Endothelial cell of umbilical vein (primary cell): ENCODE results near the gene NR5A2. TPM values are rescaled to one million over a fixed set of nuclear protein-coding genes. Genes with fewer than 3 reads are reported as not detected.
A peak's percentile ranks its signal among the peaks of the same experiment; 100 is the strongest.

Experiments used
- BruUV-seq: library from RNA; stranded (reverse); fragments of 400-500 nt; replicated peaks from 2 replicates; lab custom pipeline; 2021; lab: Mats Ljungman, UMichigan
- CTCF ChIA-PET: fragments of 300-600, 350-600 bp; sonication (Branson Sonifier 250); formaldehyde crosslinking; loops from one replicate; lab custom pipeline; 2021; ENCODE audit warnings: antibody characterized with exemption, inconsistent platforms; lab: Charles Lee
- POLR2A ChIA-PET: fragments of 300-600, 350-600 bp; sonication (Branson Sonifier 250); formaldehyde crosslinking; loops from one replicate; lab custom pipeline; 2021; ENCODE audit warnings: antibody characterized with exemption, inconsistent platforms; lab: Charles Lee
- DNase-seq: peaks from one replicate; pipeline ENCODE4 v3.0.0-alpha.2; 2011; ENCODE audit warnings: low read depth, low spot score
- FAIRE-seq: peaks from 2 replicates; lab custom pipeline; 2011; peaks lifted over from hg19 to GRCh38; lab: Jason Lieb, UNC
- H2AFZ ChIP-seq: 2 replicates; pipeline ENCODE4 v1.6.0; 2012; ENCODE audit warnings: low read depth, low read length, control low read depth, inconsistent platforms
- H3K27ac ChIP-seq: 2 replicates; pipeline ENCODE4 v1.5.1; 2011; ENCODE audit warnings: low read depth, mild to moderate bottlenecking, control low read depth, low read length, moderate library complexity; ENCODE audit not compliant: insufficient read depth
- H3K27me3 ChIP-seq, 2 experiments: 2 replicates each; pipeline versions ENCODE4 v1.6.0 to v1.6.1; 2011; ENCODE audit warnings: low read length in 2 of 2, mixed read lengths in 1 of 2; ENCODE audit not compliant: control insufficient read depth in 2 of 2, insufficient read depth in 2 of 2
- H3K36me3 ChIP-seq, 2 experiments: 2 replicates in 1 of 2; 3 replicates in 1 of 2; pipeline ENCODE4 v1.5.1; 2011; ENCODE audit warnings: low read length in 2 of 2, mild to moderate bottlenecking in 1 of 2, moderate library complexity in 1 of 2; ENCODE audit not compliant: control insufficient read depth in 2 of 2, insufficient read depth in 2 of 2; ENCODE audit errors: extremely low read depth in 1 of 2
- H3K4me1 ChIP-seq: 3 replicates; pipeline ENCODE4 v1.5.1; 2011; ENCODE audit warnings: mild to moderate bottlenecking, low read length; ENCODE audit not compliant: control insufficient read depth, insufficient read depth; ENCODE audit errors: extremely low read depth
- H3K4me2 ChIP-seq: 2 replicates; pipeline ENCODE4 v1.6.1; 2011; ENCODE audit warnings: low read length, control low read depth, mixed read lengths; ENCODE audit not compliant: insufficient read depth
- H3K4me3 ChIP-seq, 3 experiments: fragments of 200-600 bp in 1 of 3; sonication (generic), shearing (Covaris generic) in 1 of 3; replicated peaks in 1 of 3; 2 replicates each; pipeline ENCODE4 v1.5.1; 2011 to 2016; ENCODE audit warnings: control low read depth in 3 of 3, low read length in 3 of 3, mild to moderate bottlenecking in 2 of 3, inconsistent platforms in 1 of 3, low read depth in 1 of 3, moderate library complexity in 1 of 3; ENCODE audit not compliant: insufficient read depth in 1 of 3
- H3K79me2 ChIP-seq: 2 replicates; pipeline ENCODE4 v1.6.0; 2012; ENCODE audit warnings: low read length, inconsistent platforms; ENCODE audit not compliant: control insufficient read depth, insufficient read depth
- H3K9ac ChIP-seq: replicated peaks from 2 replicates; pipeline ENCODE3; 2011; ENCODE audit warnings: low read length, control low read depth; ENCODE audit not compliant: insufficient read depth; ENCODE audit errors: extremely low read depth
- H3K9me1 ChIP-seq: replicated peaks from 3 replicates; pipeline ENCODE4 v1.6.0; 2011; ENCODE audit warnings: mild to moderate bottlenecking, low read length; ENCODE audit not compliant: control insufficient read depth, insufficient read depth; ENCODE audit errors: extremely low read depth
- H3K9me3 ChIP-seq: replicated peaks from 2 replicates; pipeline ENCODE4 v1.5.1; 2012; ENCODE audit warnings: low read length, inconsistent platforms; ENCODE audit not compliant: control insufficient read depth, insufficient read depth
- H4K20me1 ChIP-seq: replicated peaks from 2 replicates; pipeline ENCODE3; 2011; ENCODE audit warnings: mild to moderate bottlenecking, low read length; ENCODE audit not compliant: control insufficient read depth, insufficient read depth; ENCODE audit errors: extremely low read depth
- EZH2 ChIP-seq: IDR thresholded peaks from 2 replicates; pipeline ENCODE4 v1.6.1; 2012; ENCODE audit warnings: borderline replicate concordance, low read depth, mild to moderate bottlenecking, moderate library complexity, low read length, inconsistent platforms; ENCODE audit not compliant: severe bottlenecking
- FOS ChIP-seq: IDR thresholded peaks from 2 replicates; pipeline ENCODE4 v1.6.1; 2011; ENCODE audit warnings: mild to moderate bottlenecking, low read length, moderate library complexity, borderline replicate concordance; ENCODE audit not compliant: insufficient read depth
- GATA2 ChIP-seq: IDR thresholded peaks from 2 replicates; pipeline ENCODE4 v1.7.0; 2011; ENCODE audit warnings: low read depth, mild to moderate bottlenecking, moderate library complexity, mixed read lengths, low read length; ENCODE audit not compliant: insufficient read length, insufficient read depth
- JUN ChIP-seq: IDR thresholded peaks from 2 replicates; pipeline ENCODE4 v1.6.1; 2011; ENCODE audit warnings: borderline replicate concordance, low read depth; ENCODE audit not compliant: insufficient read length, insufficient read depth
- POLR2A ChIP-seq: IDR thresholded peaks from 2 replicates; pipeline ENCODE4 v1.6.1; 2012; ENCODE audit warnings: low read depth, mild to moderate bottlenecking, control low read depth, low read length
- POLR2AphosphoS5 ChIP-seq: IDR thresholded peaks from 2 replicates; pipeline ENCODE4 v1.6.1; 2012; ENCODE audit warnings: low read depth, mild to moderate bottlenecking, control low read depth, low read length, moderate library complexity; ENCODE audit not compliant: insufficient read depth
- dilution Hi-C: fragments of 300-500 bp; cut with MboI; formaldehyde crosslinking; loops from one replicate; pipeline ENCODE4 v1.15.0; 2019; ENCODE audit warnings: low sequenced_read_pairs; ENCODE audit not compliant: extremely low pct_ligation_motif_present
- intact Hi-C: fragments of 100-400 bp; cut with micrococcal nuclease; formaldehyde crosslinking; loops from one replicate; pipeline ENCODE4 v1.10.0; 2022
- polyA plus RNA-seq, 4 experiments: library from polyadenylated mRNA; depleted of rRNA in 3 of 4; stranded (reverse) in 3 of 4; unstranded in 1 of 4; fragments of >200 nt; gene quantifications; 2 replicates each; pipeline versions ENCODE4 v1.2.1 to v1.2.3, GENCODE V29; 2011 to 2012; ENCODE audit warnings: missing spikeins in 1 of 4
- total RNA-seq: library from RNA; stranded (reverse); gene quantifications from 2 replicates; pipeline ENCODE4 v1.2.3, GENCODE V29; 2021
- TF ChIP-seq, protein P1 (sequence below), 2 donors: IDR thresholded peaks; 1 replicate in 1 of 2; 2 replicates in 1 of 2; pipeline ENCODE4 v1.5.1; 2011; ENCODE audit warnings: low read length in 2 of 2, mild to moderate bottlenecking in 2 of 2, moderate library complexity in 2 of 2, control low read depth in 1 of 2, inconsistent platforms in 1 of 2, low read depth in 1 of 2; ENCODE audit not compliant: insufficient read depth in 1 of 2; ENCODE audit errors: extremely low read depth in 1 of 2
- TF ChIP-seq, protein P2 (sequence below): IDR thresholded peaks from 2 replicates; pipeline ENCODE4 v1.6.1; 2011; ENCODE audit not compliant: insufficient read depth, insufficient read length

Gene NR5A2
- total and polyA plus RNA-seq, 2 donors (not counting 3 experiments of a cell fraction or from before 2014, with no cell fraction given): 3.4 to 12.1 TPM

DNA sequence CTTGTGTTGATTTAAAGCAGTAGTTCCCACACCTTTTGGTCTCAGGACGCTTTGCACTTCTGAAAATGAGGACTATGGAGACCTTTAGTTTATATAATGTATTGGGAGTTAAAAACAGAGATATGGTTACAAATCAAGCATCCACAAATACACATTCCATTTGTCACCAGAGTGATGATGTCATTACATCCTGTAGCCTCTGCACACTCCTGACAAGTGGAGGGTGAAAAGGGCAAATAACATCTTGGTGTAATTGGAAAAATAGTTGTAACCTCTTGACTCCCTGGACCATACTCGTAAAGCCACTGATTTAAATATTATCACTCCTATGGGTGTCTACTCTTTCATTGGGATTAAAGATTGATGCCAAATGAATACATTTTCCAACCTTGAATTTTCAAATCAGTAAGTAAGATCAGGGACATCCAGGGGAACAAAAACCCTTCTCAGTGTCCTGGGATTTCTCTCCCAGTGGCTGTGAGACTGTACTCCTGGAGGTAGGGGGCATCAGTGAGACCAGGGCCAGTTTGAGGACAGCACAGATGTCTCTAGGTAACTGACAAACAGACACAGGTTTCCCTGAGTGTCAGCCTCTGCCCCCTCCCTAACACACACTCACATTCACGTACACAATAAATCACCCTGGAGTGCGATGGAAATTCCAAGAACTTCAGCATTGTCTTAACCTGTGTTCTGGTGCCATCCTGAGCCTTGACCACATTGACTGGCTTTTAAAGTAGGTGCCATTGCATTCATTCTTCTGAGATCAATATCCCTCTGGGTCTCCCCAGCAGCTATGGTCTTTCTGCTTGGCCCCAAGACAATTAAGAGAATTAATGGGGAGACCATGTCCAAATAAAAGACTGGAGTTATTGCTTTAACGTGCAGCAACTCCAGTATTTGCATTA is 63.0 kb downstream of the NR5A2 start:
- DNase-seq: peak; percentile 83
- ChIA-PET CTCF (interaction anchor here (0.7 to 1.7 kb wide), 6 partner anchors 10 to 444 kb away, joined by 3 to 6 read pairs (median 4); no protein-coding TSS in a partner anchor), POLR2A (no interaction called here)
- H2AFZ ChIP-seq: no peak overlapping the region
- peaks cover 10% of the 10 kb centered on the region for H3K4me1 ChIP-seq
- FAIRE-seq: peak; percentile 76
- H3K27me3 ChIP-seq: no peaks in the 10 kb centered on the region
- dilution Hi-C loops (no loop called here), intact Hi-C loops (loop anchor here (1.0 kb wide), 3 partner anchors 8 to 50 kb away; no protein-coding TSS in a partner anchor)
- no peak overlapping the region for H3K4me3 ChIP-seq
- no peaks in the 10 kb centered on the region for H3K9me1 ChIP-seq
- no peaks in the 10 kb centered on the region for H3K9me3 ChIP-seq
- H3K4me2 ChIP-seq: no peak overlapping the region
- no peak overlapping the region for H3K9ac ChIP-seq
- no peak overlapping the region for H3K27ac ChIP-seq
- no peaks in the 10 kb centered on the region for H3K79me2 ChIP-seq
- H4K20me1 ChIP-seq: no peaks in the 10 kb centered on the region
- BruUV-seq: no TSS peak
- TF ChIP-seq, protein P1, sequence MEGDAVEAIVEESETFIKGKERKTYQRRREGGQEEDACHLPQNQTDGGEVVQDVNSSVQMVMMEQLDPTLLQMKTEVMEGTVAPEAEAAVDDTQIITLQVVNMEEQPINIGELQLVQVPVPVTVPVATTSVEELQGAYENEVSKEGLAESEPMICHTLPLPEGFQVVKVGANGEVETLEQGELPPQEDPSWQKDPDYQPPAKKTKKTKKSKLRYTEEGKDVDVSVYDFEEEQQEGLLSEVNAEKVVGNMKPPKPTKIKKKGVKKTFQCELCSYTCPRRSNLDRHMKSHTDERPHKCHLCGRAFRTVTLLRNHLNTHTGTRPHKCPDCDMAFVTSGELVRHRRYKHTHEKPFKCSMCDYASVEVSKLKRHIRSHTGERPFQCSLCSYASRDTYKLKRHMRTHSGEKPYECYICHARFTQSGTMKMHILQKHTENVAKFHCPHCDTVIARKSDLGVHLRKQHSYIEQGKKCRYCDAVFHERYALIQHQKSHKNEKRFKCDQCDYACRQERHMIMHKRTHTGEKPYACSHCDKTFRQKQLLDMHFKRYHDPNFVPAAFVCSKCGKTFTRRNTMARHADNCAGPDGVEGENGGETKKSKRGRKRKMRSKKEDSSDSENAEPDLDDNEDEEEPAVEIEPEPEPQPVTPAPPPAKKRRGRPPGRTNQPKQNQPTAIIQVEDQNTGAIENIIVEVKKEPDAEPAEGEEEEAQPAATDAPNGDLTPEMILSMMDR (IDR thresholded peaks at IDR 0.05; ENCODE audit: extremely low read depth in 1 of 2, insufficient read depth in 1 of 2, low read depth in 1 of 2, low read length in 2 of 2): peak in 1 of 2 donors; percentile 29
- TF ChIP-seq FOS (peak; percentile 31), JUN (peak; percentile 93), EZH2 (no peak), POLR2AphosphoS5 (peak; percentile 35), GATA2 (peak; percentile 31), POLR2A (no peak)
- TF ChIP-seq, protein P2, sequence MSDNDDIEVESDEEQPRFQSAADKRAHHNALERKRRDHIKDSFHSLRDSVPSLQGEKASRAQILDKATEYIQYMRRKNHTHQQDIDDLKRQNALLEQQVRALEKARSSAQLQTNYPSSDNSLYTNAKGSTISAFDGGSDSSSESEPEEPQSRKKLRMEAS: no peak
- H3K36me3 ChIP-seq: no peaks in the 10 kb centered on the region
